Testis (tissue), 3 donors: ENCODE data around the gene MTFP1. TPM values are rescaled to one million over a fixed set of nuclear protein-coding genes. Genes with fewer than 3 reads are reported as not detected.

ENCODE experiments used
- DNase-seq: peaks from one replicate; pipeline ENCODE4 v3.0.0-alpha.2; 2019
- H3K27ac ChIP-seq, 2 donors: fragments of 200-600 bp; sonication (generic); one replicate each; pipeline ENCODE4 v1.5.1; 2019
- H3K27me3 ChIP-seq: fragments of 200-600 bp; sonication (generic); one replicate; pipeline ENCODE4 v1.5.1; 2019
- H3K36me3 ChIP-seq: fragments of 200-600 bp; sonication (generic); one replicate; pipeline ENCODE4 v1.5.1; 2017; ENCODE audit warnings: low read depth; ENCODE audit errors: missing control alignments
- H3K4me1 ChIP-seq: fragments of 200-600 bp; sonication (generic); one replicate; pipeline ENCODE4 v1.5.1; 2019
- H3K4me3 ChIP-seq, 2 donors: fragments of 200-600 bp; sonication (generic); one replicate each; pipeline ENCODE4 v1.5.1; 2017 to 2019
- H3K9me3 ChIP-seq: fragments of 200-600 bp; sonication (generic); one replicate; pipeline ENCODE4 v1.5.1; 2017
- POLR2A ChIP-seq: fragments of 450-650 bp; IDR thresholded peaks from one replicate; pipeline ENCODE4 v1.6.1; 2017; ENCODE audit warnings: antibody characterized with exemption, mild to moderate bottlenecking, moderate library complexity
- WGBS, 2 donors: methylation state at CpG; one replicate each; pipeline ENCODE4 v1.1.5; 2018; 5-methylcytosine and 5-hydroxymethylcytosine counted together
- intact Hi-C: fragments of 100-400 bp; cut with DNase I; formaldehyde crosslinking; loops from one replicate; pipeline ENCODE4 v1.15.1; 2023; ENCODE audit warnings: low total_unique reads
- polyA plus RNA-seq: library from polyadenylated mRNA; stranded (reverse); fragments of 350-450 nt; fragmentation: Illumina TruSeq; extraction: RNeasy Lipid Tissue Mini Kit (QIAGEN cat#74804); gene quantifications from one replicate; pipeline ENCODE4 v1.2.3, GENCODE V29; 2014; ENCODE audit warnings: low read depth, low replicate concordance; ENCODE audit not compliant: insufficient read depth
- total RNA-seq, 2 donors: library from RNA; depleted of rRNA; stranded (reverse); fragments of >200 nt; gene quantifications; one replicate each; pipeline ENCODE4 v1.2.3, GENCODE V29; 2016
- TF ChIP-seq, protein P1 (sequence below), 3 experiments: fragments of 450-650 bp in 2 of 3; fragments of 200-600 bp in 1 of 3; sonication (generic) in 1 of 3; IDR thresholded peaks; one replicate each; pipeline ENCODE4 v1.5.1; 2016 to 2019; ENCODE audit warnings: antibody characterized with exemption in 3 of 3, mild to moderate bottlenecking in 2 of 3, moderate library complexity in 1 of 3

Gene MTFP1
- total and polyA plus RNA-seq, 3 donors from 2014 or later = 5.7 to 13.2 (median 9.3) TPM

DNA sequence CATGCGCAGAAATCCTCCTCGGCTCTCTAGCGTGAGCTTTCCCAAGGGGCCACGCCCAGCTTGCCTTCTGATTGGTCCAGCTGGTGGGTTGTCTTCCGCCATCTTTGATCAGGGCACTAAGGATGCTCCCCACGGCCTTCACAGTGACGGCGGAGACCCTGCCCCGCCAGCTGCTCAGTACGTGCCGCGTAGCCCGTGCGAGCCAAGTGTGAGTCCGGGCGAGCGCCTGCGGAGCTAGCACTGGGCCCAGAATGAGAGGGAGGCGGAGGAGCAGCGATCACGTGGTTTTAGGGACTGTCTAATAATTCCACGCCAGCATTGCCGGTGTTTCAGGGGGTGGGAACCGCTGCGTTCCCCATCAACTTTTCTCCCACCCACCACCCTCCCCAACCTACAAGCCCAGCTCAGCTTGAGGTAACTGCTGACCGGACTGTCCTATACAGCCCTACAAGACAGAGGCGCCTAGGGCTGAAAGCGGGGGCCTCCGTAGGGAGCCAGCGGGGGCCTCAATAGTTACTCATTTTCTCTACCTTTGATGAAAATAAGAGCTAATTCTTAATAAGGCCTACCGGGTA lies 1.5 kb upstream of the MTFP1 start:
- Histone ChIP-seq H3K27ac (peak overlapping the region; percentile 94 to 96), H3K4me3 (peak overlapping the region; percentile 77 to 85), H3K4me1 (peaks cover 54% of the 10 kb centered on the region), H3K36me3 (no peaks in the 10 kb centered on the region), H3K9me3 (no peaks in the 10 kb centered on the region), H3K27me3 (no peaks in the 10 kb centered on the region)
- 1% methylated on average over 20 to 31 of the region's 31 CpGs for WGBS, 2 donors
- intact Hi-C loops = no loop called here
- no peak for TF ChIP-seq POLR2A
- TF ChIP-seq, protein P1, sequence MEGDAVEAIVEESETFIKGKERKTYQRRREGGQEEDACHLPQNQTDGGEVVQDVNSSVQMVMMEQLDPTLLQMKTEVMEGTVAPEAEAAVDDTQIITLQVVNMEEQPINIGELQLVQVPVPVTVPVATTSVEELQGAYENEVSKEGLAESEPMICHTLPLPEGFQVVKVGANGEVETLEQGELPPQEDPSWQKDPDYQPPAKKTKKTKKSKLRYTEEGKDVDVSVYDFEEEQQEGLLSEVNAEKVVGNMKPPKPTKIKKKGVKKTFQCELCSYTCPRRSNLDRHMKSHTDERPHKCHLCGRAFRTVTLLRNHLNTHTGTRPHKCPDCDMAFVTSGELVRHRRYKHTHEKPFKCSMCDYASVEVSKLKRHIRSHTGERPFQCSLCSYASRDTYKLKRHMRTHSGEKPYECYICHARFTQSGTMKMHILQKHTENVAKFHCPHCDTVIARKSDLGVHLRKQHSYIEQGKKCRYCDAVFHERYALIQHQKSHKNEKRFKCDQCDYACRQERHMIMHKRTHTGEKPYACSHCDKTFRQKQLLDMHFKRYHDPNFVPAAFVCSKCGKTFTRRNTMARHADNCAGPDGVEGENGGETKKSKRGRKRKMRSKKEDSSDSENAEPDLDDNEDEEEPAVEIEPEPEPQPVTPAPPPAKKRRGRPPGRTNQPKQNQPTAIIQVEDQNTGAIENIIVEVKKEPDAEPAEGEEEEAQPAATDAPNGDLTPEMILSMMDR (IDR thresholded peaks at IDR 0.05) = peak in 1 of 3 experiments; percentile 6
- peak; percentile 99 for DNase-seq

DNA sequence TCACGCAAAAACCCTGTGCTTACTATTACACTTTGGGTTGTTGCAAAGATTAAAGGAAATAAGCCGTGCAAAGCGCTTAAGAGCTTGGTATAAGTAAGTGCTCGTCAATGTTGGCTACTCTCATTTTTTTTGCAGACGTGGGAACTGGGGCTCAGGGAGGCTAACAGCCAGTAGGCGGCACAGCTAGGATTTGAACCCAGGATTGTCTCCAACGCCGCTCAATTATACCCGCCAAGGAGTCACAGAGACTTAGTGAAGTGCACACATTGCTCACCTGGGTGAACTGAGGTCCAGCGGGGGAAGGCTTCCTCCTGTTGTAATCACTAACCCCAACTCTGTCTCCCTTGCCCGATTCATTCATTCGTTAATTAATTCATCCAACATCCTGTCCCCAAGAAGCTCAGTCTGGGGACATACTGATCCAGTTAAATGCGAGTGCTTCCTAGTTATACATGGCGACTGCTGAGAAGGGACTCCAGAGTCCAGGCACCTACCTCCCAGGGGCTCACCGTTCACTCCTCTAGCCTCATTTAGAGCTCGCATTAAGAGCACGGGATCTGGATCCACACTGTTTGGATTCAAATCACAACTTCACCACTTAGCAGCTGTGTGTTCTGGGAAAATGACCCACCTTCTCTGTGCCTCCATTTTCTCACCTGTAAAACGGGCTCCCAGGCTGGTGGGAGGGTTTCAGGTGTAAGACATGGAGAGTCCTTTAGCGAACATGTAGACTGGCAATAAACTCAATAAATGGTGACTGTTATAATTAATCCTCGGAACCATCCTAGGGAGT lies 838 bp upstream of the MTFP1 start:
- intact Hi-C loops = no loop called here
- Histone ChIP-seq H3K27me3 (no peaks in the 10 kb centered on the region), H3K9me3 (no peaks in the 10 kb centered on the region), H3K4me3 (peak overlapping the region; percentile 77 to 85), H3K27ac (peak overlapping the region; percentile 94 to 96), H3K4me1 (peaks cover 54% of the 10 kb centered on the region), H3K36me3 (no peaks in the 10 kb centered on the region)
- no peak for DNase-seq
- 21 to 39% methylated on average over 20 of the region's 20 CpGs for WGBS, 2 donors
- TF ChIP-seq, protein P1 (IDR thresholded peaks at IDR 0.05) = peak in 1 of 3 experiments; percentile 7
- TF ChIP-seq POLR2A = no peak

DNA sequence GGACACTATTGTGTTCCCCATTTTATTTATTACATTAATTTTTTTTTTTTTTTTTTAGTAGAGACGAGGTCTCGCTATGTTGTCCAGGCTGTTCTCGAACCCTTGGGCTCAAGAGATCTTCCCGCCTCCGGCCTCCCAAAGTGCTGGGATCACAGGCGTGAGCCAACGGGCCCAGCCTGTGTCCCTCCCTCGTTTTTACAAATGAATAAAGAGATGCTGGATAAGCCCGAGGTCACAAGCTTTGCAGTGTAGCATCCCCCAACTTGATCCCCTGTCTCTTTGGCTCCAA lies 297 bp upstream of the MTFP1 start:
- 1 to 7% methylated on average over 7 to 9 of the region's 9 CpGs for WGBS, 2 donors
- TF ChIP-seq, protein P1 (IDR thresholded peaks at IDR 0.05) = no peak
- no peak for TF ChIP-seq POLR2A
- Histone ChIP-seq H3K4me1 (peaks cover 50% of the 10 kb centered on the region), H3K27ac (peak overlapping the region; percentile 63 to 76), H3K9me3 (no peaks in the 10 kb centered on the region), H3K27me3 (no peaks in the 10 kb centered on the region), H3K36me3 (no peaks in the 10 kb centered on the region), H3K4me3 (peak overlapping the region; percentile 54 to 80)
- no peak for DNase-seq
- intact Hi-C loops = no loop called here

DNA sequence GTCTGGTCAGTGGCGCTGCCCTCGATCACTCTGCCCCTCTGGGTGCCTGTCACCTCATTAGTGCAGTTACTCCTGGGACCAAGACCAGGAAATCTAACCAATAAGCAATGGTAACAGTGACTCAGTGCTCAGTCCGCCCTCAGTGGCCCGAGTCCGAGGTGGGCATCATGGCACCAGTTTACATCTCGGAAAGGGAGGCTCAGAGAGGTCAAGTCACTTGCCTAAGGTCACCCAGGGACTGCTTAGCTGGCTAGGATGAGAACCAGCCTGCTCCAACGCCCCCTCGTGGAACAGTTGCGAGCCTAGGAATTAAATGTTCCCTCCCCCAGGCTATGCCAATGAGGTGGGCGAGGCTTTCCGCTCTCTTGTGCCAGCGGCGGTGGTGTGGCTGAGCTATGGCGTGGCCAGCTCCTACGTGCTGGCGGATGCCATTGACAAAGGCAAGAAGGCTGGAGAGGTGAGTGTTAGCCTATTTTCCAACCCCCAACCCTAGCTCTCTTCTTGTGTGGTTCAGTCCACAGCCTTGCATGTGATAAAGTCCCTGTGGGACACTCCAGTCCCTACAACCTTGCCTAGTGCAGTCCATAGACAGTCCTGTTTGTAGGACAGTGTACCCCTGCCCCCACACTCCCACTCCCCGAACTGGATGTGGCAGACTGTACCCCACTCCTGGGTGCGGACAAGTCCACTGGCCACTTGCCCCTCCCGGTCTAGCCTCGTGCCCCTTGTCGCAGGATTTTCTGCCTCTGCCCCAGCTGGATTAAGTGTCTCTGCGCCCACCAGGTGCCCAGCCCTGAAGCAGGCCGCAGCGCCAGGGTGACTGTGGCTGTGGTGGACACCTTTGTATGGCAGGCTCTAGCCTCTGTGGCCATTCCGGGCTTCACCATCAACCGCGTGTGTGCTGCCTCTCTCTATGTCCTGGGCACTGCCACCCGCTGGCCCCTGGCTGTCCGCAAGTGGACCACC lies 1.1 kb downstream of the MTFP1 start:
- WGBS, 2 donors = 56 to 64% methylated on average over 17 to 29 of the region's 29 CpGs
- Histone ChIP-seq H3K27me3 (no peaks in the 10 kb centered on the region), H3K27ac (peak overlapping the region; percentile 63 to 76), H3K4me3 (peak overlapping the region; percentile 54 to 80), H3K9me3 (no peaks in the 10 kb centered on the region), H3K4me1 (peaks cover 36% of the 10 kb centered on the region), H3K36me3 (no peaks in the 10 kb centered on the region)
- TF ChIP-seq, protein P1 (IDR thresholded peaks at IDR 0.05) = peak; percentile 42 to 52 (median 50)
- no peak for TF ChIP-seq POLR2A
- intact Hi-C loops = no loop called here
- peak; percentile 89 for DNase-seq
